HepG2 (cell line): ENCODE measurements around the gene UNC5A. TPM values are rescaled to one million over a fixed set of nuclear protein-coding genes. Genes with fewer than 3 reads are reported as not detected.

ENCODE experiments used
- ATAC-seq: fragments of 200-7000 bp; cut with Tn5 transposase; 3 replicates; pipeline ENCODE4 v1.9.1; 2020; ENCODE audit warnings: mild to moderate bottlenecking, moderate library complexity
- BruUV-seq: library from RNA; stranded (reverse); fragments of 400-500 nt; replicated peaks from 2 replicates; lab custom pipeline; 2021; lab: Mats Ljungman, UMichigan
- CTCF ChIA-PET: fragments of 300-600 bp; formaldehyde crosslinking; extraction: SDS; loops from one replicate; lab custom pipeline; 2021; ENCODE audit warnings: low total read pairs, inconsistent platforms, low intra/inter-chr PET ratio; lab: Yijun Ruan, JAX
- POLR2A ChIA-PET: fragments of 350-600 bp; sonication (Branson Sonifier 250); formaldehyde crosslinking; loops from one replicate; lab custom pipeline; 2020; ENCODE audit warnings: antibody characterized with exemption, inconsistent platforms; lab: Yijun Ruan, JAX
- DNase-seq: peaks from one replicate; pipeline ENCODE4 v3.0.0-alpha.2; 2015; ENCODE audit warnings: low spot score
- FAIRE-seq: peaks from 3 replicates; lab custom pipeline; 2011; peaks lifted over from hg19 to GRCh38; lab: Jason Lieb, UNC
- H2AFZ ChIP-seq: one replicate; pipeline ENCODE4 v1.6.1; 2011; ENCODE audit warnings: low read length, inconsistent platforms
- H3K27ac ChIP-seq: fragments of 300-600 bp; 3 replicates; pipeline ENCODE4 v1.8.0; 2011; ENCODE audit warnings: mixed run types, mild to moderate bottlenecking, mixed read lengths, low read length, inconsistent platforms; ENCODE audit not compliant: insufficient read depth; ENCODE audit errors: extremely low read length
- H3K27me3 ChIP-seq, 2 experiments: fragments of 200-600 bp in 1 of 2; 2 replicates in 1 of 2; 3 replicates in 1 of 2; pipeline versions ENCODE4 v1.6.0 to v1.8.0; 2011; ENCODE audit warnings: low read length in 2 of 2, mild to moderate bottlenecking in 2 of 2, moderate library complexity in 2 of 2, inconsistent platforms in 1 of 2; ENCODE audit not compliant: insufficient read depth in 2 of 2, control insufficient read depth in 1 of 2
- H3K36me3 ChIP-seq, 2 experiments: fragments of 200-600 bp in 1 of 2; replicated peaks in 1 of 2; 2 replicates in 1 of 2; 3 replicates in 1 of 2; pipeline versions ENCODE4 v1.5.1 to v1.8.0; 2011; ENCODE audit warnings: low read length in 2 of 2, inconsistent platforms in 1 of 2; ENCODE audit not compliant: insufficient read depth in 2 of 2, control insufficient read depth in 1 of 2
- H3K4me1 ChIP-seq: 2 replicates; pipeline ENCODE4 v1.5.1; 2012; ENCODE audit warnings: low read length, inconsistent platforms; ENCODE audit not compliant: insufficient read depth
- H3K4me2 ChIP-seq: 2 replicates; pipeline ENCODE4 v1.6.0; 2011; ENCODE audit warnings: low read depth, low read length, inconsistent platforms
- H3K4me3 ChIP-seq, 3 experiments: fragments of 200-600 bp in 1 of 3; sonication (generic), shearing (Covaris generic) in 1 of 3; replicated peaks in 1 of 3; 2 replicates each; pipeline ENCODE4 v1.5.1; 2011 to 2016; ENCODE audit warnings: low read length in 3 of 3, inconsistent platforms in 2 of 3, low read depth in 2 of 3, mild to moderate bottlenecking in 2 of 3, control low read depth in 1 of 3, mixed read lengths in 1 of 3; ENCODE audit not compliant: insufficient read depth in 1 of 3
- H3K79me2 ChIP-seq: one replicate; pipeline ENCODE4 v1.6.1; 2011; ENCODE audit warnings: low read length, inconsistent platforms; ENCODE audit not compliant: insufficient read depth
- H3K9ac ChIP-seq: 2 replicates; pipeline ENCODE4 v1.6.0; 2011; ENCODE audit warnings: mild to moderate bottlenecking, low read depth, low read length, inconsistent platforms; ENCODE audit not compliant: insufficient read depth
- H3K9me3 ChIP-seq: 2 replicates; pipeline ENCODE4 v1.5.1; 2012; ENCODE audit warnings: mild to moderate bottlenecking, low read length
- H4K20me1 ChIP-seq: 2 replicates; pipeline ENCODE4 v1.6.0; 2011; ENCODE audit warnings: inconsistent platforms, mild to moderate bottlenecking, low read length, moderate library complexity; ENCODE audit not compliant: insufficient read depth
- ATAD3A ChIP-seq: sonication (generic); formaldehyde crosslinking; IDR thresholded peaks from 2 replicates; pipeline ENCODE4 v1.4.0; 2020; ENCODE audit warnings: missing genetic modification reagents
- GATAD2A ChIP-seq: IDR thresholded peaks from 2 replicates; pipeline ENCODE4 v1.6.1; 2016
- IKZF4 ChIP-seq: sonication (generic); formaldehyde crosslinking; IDR thresholded peaks from 2 replicates; pipeline ENCODE4 v1.5.1; 2020; ENCODE audit warnings: borderline replicate concordance, mild to moderate bottlenecking, low read depth, missing genetic modification reagents; ENCODE audit errors: not compliant biosample characterization
- KLF16 ChIP-seq, 2 experiments: sonication (generic) in 1 of 2; formaldehyde crosslinking in 1 of 2; IDR thresholded peaks; 2 replicates each; pipeline versions ENCODE4 v1.6.1 to v1.8.0; 2016 to 2023; ENCODE audit warnings: missing genetic modification reagents in 2 of 2, missing compliant biosample characterization in 1 of 2
- LCORL ChIP-seq, 2 experiments: fragments of 450-650 bp in 1 of 2; sonication (generic) in 1 of 2; formaldehyde crosslinking in 1 of 2; IDR thresholded peaks; 2 replicates each; pipeline versions ENCODE4 v1.5.0 to v1.6.1; 2017 to 2020; ENCODE audit warnings: antibody characterized with exemption in 1 of 2, missing genetic modification reagents in 1 of 2
- PHB2 ChIP-seq: fragments of 450-650 bp; IDR thresholded peaks from 2 replicates; pipeline ENCODE4 v1.6.1; 2018; ENCODE audit not compliant: partially characterized antibody
- PHF5A ChIP-seq: IDR thresholded peaks from one replicate; pipeline ENCODE4 v1.6.1; 2018; ENCODE audit warnings: low read depth, missing genetic modification reagents; ENCODE audit not compliant: unreplicated experiment
- ZBTB21 ChIP-seq: sonication (generic); formaldehyde crosslinking; IDR thresholded peaks from 2 replicates; pipeline ENCODE4 v1.4.0; 2020; ENCODE audit warnings: missing genetic modification reagents
- ZBTB49 ChIP-seq: sonication (generic); formaldehyde crosslinking; IDR thresholded peaks from 2 replicates; pipeline ENCODE4 v1.4.0; 2020; ENCODE audit warnings: missing genetic modification reagents, borderline replicate concordance
- ZC3H4 ChIP-seq: sonication (generic); formaldehyde crosslinking; IDR thresholded peaks from 2 replicates; pipeline ENCODE4 v1.4.0; 2020; ENCODE audit warnings: missing genetic modification reagents, borderline replicate concordance
- ZNF235 ChIP-seq: sonication (generic); formaldehyde crosslinking; IDR thresholded peaks from 2 replicates; pipeline ENCODE4 v1.8.1; 2023; ENCODE audit warnings: mild to moderate bottlenecking, missing genetic modification reagents, borderline replicate concordance
- ZNF615 ChIP-seq: sonication (generic); formaldehyde crosslinking; IDR thresholded peaks from 2 replicates; pipeline ENCODE4 v1.5.0; 2020; ENCODE audit warnings: mild to moderate bottlenecking, missing genetic modification reagents, borderline replicate concordance
- ZNF619 ChIP-seq: sonication (generic); formaldehyde crosslinking; IDR thresholded peaks from 2 replicates; pipeline ENCODE4 v1.4.0; 2020; ENCODE audit warnings: mild to moderate bottlenecking, missing genetic modification reagents
- WGBS: methylation state at CpG from one replicate; pipeline ENCODE4 v1.1.6; 2017; ENCODE audit warnings: low lambda C conversion rate; 5-methylcytosine and 5-hydroxymethylcytosine counted together
- in situ Hi-C: cut with HindIII; loops from 2 replicates; pipeline ENCODE4 v1.10.0; 2017; ENCODE audit warnings: low pct_unique_long_range_greater_than_20kb; ENCODE audit not compliant: extremely low pct_ligation_motif_present
- intact Hi-C: fragments of 100-400 bp; cut with micrococcal nuclease; formaldehyde crosslinking; loops from one replicate; pipeline ENCODE4 v1.10.0; 2022; ENCODE audit not compliant: unreplicated experiment
- polyA plus RNA-seq, 8 experiments: library from polyadenylated mRNA; depleted of rRNA in 3 of 8; stranded (reverse) in 7 of 8; unstranded in 1 of 8; fragments of >200 nt; fragmentation: Illumina TruSeq in 4 of 8; extraction: Trizol in 4 of 8; gene quantifications; 2 replicates each; pipeline versions ENCODE4 v1.2.1 to v1.2.3, GENCODE V29; 2011 to 2016; ENCODE audit warnings: low read depth in 4 of 8, missing spikeins in 1 of 8, mixed read lengths in 1 of 8; ENCODE audit not compliant: insufficient read depth in 1 of 8
- total RNA-seq, 5 experiments: library from RNA; depleted of rRNA; stranded (reverse); fragments of >200 nt; fragmentation: Illumina TruSeq; extraction: Trizol; gene quantifications; 2 replicates each; pipeline ENCODE4 v1.2.3, GENCODE V29; 2016; ENCODE audit warnings: low read depth in 1 of 5
- TF ChIP-seq, protein P1 (sequence below): sonication (generic); formaldehyde crosslinking; IDR thresholded peaks from 2 replicates; pipeline ENCODE4 v1.5.0; 2020; ENCODE audit warnings: mild to moderate bottlenecking, missing genetic modification reagents, moderate library complexity

The UNC5A gene
- total and polyA plus RNA-seq, 2 of the 13 experiments (the other 11 are each of a cell fraction or from before 2014, with no cell fraction given) = not detected

DNA sequence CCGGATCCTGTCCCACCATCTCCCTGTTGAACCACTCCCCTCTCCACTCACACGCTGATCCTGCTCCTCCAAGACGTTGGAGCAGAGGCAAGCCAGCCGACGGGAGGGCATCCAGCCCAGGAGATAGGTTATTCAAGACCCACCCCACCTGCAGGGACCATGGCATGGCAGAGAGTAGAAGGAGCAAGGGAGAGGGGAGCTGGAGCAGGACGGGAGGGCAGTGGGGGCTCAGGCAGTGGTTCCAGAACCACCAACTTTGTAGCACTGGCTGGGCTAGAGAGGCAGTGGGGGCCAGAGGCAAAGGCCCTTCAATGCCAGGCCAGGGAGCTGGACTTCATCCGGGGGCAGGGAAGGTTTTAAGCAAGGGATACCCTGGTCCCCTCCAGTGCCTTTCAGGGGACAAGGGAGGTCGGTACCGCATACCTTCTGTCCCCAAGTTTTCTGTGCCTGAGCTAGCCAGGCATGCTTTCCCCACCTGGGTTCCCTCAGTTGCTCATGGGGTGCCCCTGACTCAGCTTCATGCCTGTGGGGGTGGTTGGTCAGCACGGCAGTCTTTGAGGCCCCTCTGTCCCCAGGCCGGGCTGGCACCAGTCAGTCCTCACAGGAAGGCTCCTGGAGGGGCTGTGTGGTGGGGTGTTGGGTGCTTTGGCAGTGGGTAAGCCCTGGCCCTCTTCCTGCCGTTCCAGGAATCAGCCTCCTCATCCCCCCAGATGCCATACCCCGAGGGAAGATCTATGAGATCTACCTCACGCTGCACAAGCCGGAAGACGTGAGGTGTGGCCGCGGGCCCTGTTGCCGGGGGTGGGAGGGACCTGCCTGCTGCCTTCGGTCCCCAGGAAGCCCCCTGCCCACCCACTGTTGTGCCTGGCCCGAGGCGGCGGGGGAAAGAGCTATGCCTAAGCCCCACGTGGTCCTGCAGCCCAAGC is 66.4 kb downstream of the UNC5A start (continued):
- TF ChIP-seq KLF16 (CRISPR knock-in tag; IDR thresholded peaks at IDR 0.05) = no peak
- TF ChIP-seq IKZF4 (CRISPR knock-in tag) = no peak

DNA sequence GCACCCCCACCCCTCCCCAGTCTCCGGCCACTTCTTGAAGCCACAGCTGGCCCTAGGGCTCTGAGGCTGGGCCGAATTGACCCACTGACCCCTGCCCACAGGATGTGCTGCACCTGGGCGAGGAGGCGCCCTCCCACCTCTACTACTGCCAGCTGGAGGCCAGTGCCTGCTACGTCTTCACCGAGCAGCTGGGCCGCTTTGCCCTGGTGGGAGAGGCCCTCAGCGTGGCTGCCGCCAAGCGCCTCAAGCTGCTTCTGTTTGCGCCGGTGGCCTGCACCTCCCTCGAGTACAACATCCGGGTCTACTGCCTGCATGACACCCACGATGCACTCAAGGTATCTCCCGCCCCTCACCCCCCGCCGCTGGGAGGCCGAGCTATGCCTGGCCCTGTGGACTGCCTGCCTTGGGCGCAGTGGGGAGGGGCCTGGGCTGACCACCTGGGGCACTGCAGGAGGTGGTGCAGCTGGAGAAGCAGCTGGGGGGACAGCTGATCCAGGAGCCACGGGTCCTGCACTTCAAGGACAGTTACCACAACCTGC is 67.5 kb downstream of the UNC5A start:
- Histone ChIP-seq H3K4me3 (no peak overlapping the region), H3K4me2 (no peak overlapping the region), H3K9ac (no peak overlapping the region), H3K27ac (no peak overlapping the region), H3K4me1 (peaks cover 8% of the 10 kb centered on the region; the same call in 1 of the 2 replicates), H3K79me2 (no peaks in the 10 kb centered on the region), H4K20me1 (no peaks in the 10 kb centered on the region), H3K36me3 (no peaks in the 10 kb centered on the region), H3K9me3 (no peaks in the 10 kb centered on the region), H3K27me3 (peaks cover 30 to 96% of the 10 kb centered on the region in 2 experiments), H2AFZ (no peak overlapping the region)
- FAIRE-seq (no peak), ATAC-seq (no peak), DNase-seq (no peak)
- intact Hi-C loops (no loop called here), in situ Hi-C loops (no loop called here)
- TF ChIP-seq PHB2 (no peak), PHF5A (CRISPR knock-in tag) (no peak), ZNF235 (no peak), ATAD3A (no peak), ZNF615 (CRISPR knock-in tag) (no peak), ZBTB21 (CRISPR knock-in tag) (no peak), ZNF619 (CRISPR knock-in tag) (no peak), ZBTB49 (CRISPR knock-in tag) (no peak), GATAD2A (CRISPR knock-in tag) (no peak), LCORL (IDR thresholded peaks at IDR 0.05) (no peak), LCORL (CRISPR knock-in tag; IDR thresholded peaks at IDR 0.05) (no peak), ZC3H4 (CRISPR knock-in tag) (no peak)
- TF ChIP-seq, protein P1, sequence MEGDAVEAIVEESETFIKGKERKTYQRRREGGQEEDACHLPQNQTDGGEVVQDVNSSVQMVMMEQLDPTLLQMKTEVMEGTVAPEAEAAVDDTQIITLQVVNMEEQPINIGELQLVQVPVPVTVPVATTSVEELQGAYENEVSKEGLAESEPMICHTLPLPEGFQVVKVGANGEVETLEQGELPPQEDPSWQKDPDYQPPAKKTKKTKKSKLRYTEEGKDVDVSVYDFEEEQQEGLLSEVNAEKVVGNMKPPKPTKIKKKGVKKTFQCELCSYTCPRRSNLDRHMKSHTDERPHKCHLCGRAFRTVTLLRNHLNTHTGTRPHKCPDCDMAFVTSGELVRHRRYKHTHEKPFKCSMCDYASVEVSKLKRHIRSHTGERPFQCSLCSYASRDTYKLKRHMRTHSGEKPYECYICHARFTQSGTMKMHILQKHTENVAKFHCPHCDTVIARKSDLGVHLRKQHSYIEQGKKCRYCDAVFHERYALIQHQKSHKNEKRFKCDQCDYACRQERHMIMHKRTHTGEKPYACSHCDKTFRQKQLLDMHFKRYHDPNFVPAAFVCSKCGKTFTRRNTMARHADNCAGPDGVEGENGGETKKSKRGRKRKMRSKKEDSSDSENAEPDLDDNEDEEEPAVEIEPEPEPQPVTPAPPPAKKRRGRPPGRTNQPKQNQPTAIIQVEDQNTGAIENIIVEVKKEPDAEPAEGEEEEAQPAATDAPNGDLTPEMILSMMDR (CRISPR knock-in tag) = no peak
- BruUV-seq = no TSS peak
- CTCF ChIA-PET = no interaction called here
- POLR2A ChIA-PET = no interaction called here
- WGBS = no CpG with 5 or more reads among the region's 21 CpGs
